Neutrophil (primary cell): ENCODE results near the gene CLASP1.
"Not testable (repeated sequence)": the region's sequence is repeated elsewhere in the genome, so short reads cannot be mapped to it uniquely, and the experiment has no call there.

Experiments used
- H3K27ac ChIP-seq: fragments of 200-600 bp; sonication (generic); 2 replicates; pipeline ENCODE4 v1.5.1; 2016; ENCODE audit warnings: mild to moderate bottlenecking, moderate library complexity
- H3K27me3 ChIP-seq: fragments of 200-600 bp; sonication (generic); 2 replicates; pipeline ENCODE4 v1.6.0; 2016; ENCODE audit warnings: mild to moderate bottlenecking
- H3K36me3 ChIP-seq: fragments of 200-600 bp; sonication (generic); 2 replicates; pipeline ENCODE4 v1.5.1; 2017
- H3K4me1 ChIP-seq, 2 experiments: fragments of 200-600 bp in 1 of 2; sonication (generic) in 1 of 2; 1 replicate in 1 of 2; 2 replicates in 1 of 2; pipeline versions ENCODE4 v1.5.1 to v1.6.1; 2013 to 2016; ENCODE audit warnings: low read depth in 1 of 2, low read length in 1 of 2, mild to moderate bottlenecking in 1 of 2, moderate library complexity in 1 of 2; ENCODE audit not compliant: control insufficient read depth in 1 of 2, insufficient read depth in 1 of 2
- H3K4me3 ChIP-seq, 2 experiments: fragments of 200-600 bp in 1 of 2; sonication (generic) in 1 of 2; 1 replicate in 1 of 2; 2 replicates in 1 of 2; pipeline ENCODE4 v1.5.1; 2013 to 2016; ENCODE audit warnings: low read depth in 1 of 2, low read length in 1 of 2, mild to moderate bottlenecking in 1 of 2, moderate library complexity in 1 of 2
- H3K9me3 ChIP-seq: fragments of 200-600 bp; sonication (generic); 2 replicates; pipeline ENCODE4 v1.5.1; 2016
- CTCF ChIP-seq: fragments of 200-600 bp; sonication (generic); IDR thresholded peaks from 2 replicates; pipeline ENCODE4 v1.5.1; 2016; ENCODE audit warnings: antibody characterized with exemption

CLASP1 gene

GRCh38 chr2:121298476-121298875 is 350.8 kb downstream of the CLASP1 start:
- H3K27me3 ChIP-seq: peaks cover 4% of the 10 kb centered on the region
- no peak overlapping the region for H3K27ac ChIP-seq
- no peak overlapping the region for H3K4me3 ChIP-seq
- no peaks in the 10 kb centered on the region for H3K9me3 ChIP-seq
- TF ChIP-seq CTCF: no peak
- H3K4me1 ChIP-seq: no peaks in the 10 kb centered on the region
- no peaks in the 10 kb centered on the region for H3K36me3 ChIP-seq

GRCh38 chr2:121297866-121298265 is 351.4 kb downstream of the CLASP1 start:
- not testable (repeated sequence) for H3K36me3 ChIP-seq, H3K27me3 ChIP-seq, H3K4me3 ChIP-seq, H3K4me1 ChIP-seq, H3K27ac ChIP-seq, H3K9me3 ChIP-seq

- Histone ChIP-seq H3K27me3 (no peaks in the 10 kb centered on the region), H3K4me3 (no peak overlapping the region), H3K4me1 (no peaks in the 10 kb centered on the region), H3K36me3 (no peaks in the 10 kb centered on the region), H3K27ac (no peak overlapping the region), H3K9me3 (no peaks in the 10 kb centered on the region)
- TF ChIP-seq CTCF: no peak
Observed at GRCh38 chr2:121297217-121297830, 351.9 kb downstream of the CLASP1 start.

GRCh38 chr2:121295911-121296650 is 353.2 kb downstream of the CLASP1 start:
- H3K36me3 ChIP-seq: no peaks in the 10 kb centered on the region
- no peak overlapping the region for H3K4me3 ChIP-seq
- no peaks in the 10 kb centered on the region for H3K9me3 ChIP-seq
- H3K27ac ChIP-seq: no peak overlapping the region
- TF ChIP-seq CTCF: no peak
- no peaks in the 10 kb centered on the region for H3K27me3 ChIP-seq
- no peaks in the 10 kb centered on the region for H3K4me1 ChIP-seq

- no peak for TF ChIP-seq CTCF
Observed at GRCh38 chr2:121294881-121295840, 354.1 kb downstream of the CLASP1 start.

More at GRCh38 chr2:121294881-121295840, 354.1 kb downstream of the CLASP1 start:
- H3K4me3 ChIP-seq: no peak overlapping the region
- H3K9me3 ChIP-seq: no peaks in the 10 kb centered on the region
- no peaks in the 10 kb centered on the region for H3K27me3 ChIP-seq
- no peaks in the 10 kb centered on the region for H3K36me3 ChIP-seq
- no peaks in the 10 kb centered on the region for H3K4me1 ChIP-seq
- H3K27ac ChIP-seq: no peak overlapping the region
